GM18505 (cell line): Measurements from ENCODE around the gene TPK1.
"Not testable (repeated sequence)": the region's sequence is repeated elsewhere in the genome, so short reads cannot be mapped to it uniquely, and the experiment has no call there.

Source experiments
- ATAC-seq: cut with Tn5 transposase; IDR thresholded peaks from one replicate; pipeline ENCODE4 v1.9.1; 2021; ENCODE audit not compliant: unreplicated experiment
- POLR2A ChIP-seq: IDR thresholded peaks from 4 replicates; pipeline ENCODE4 v1.6.1; 2011; ENCODE audit warnings: borderline replicate concordance; ENCODE audit not compliant: insufficient read depth, insufficient read length; ENCODE audit errors: extremely low read depth

The TPK1 gene

GRCh38 chr7:144817001-144817400 lies 18.9 kb downstream of the TPK1 start:
- TF ChIP-seq POLR2A = no peak

GRCh38 chr7:144814299-144814698 lies 21.6 kb downstream of the TPK1 start:
- TF ChIP-seq POLR2A = no peak

More at GRCh38 chr7:144817001-144817400, 18.9 kb downstream of the TPK1 start:
- ATAC-seq = no peak

GRCh38 chr7:144812379-144813283 lies 23.2 kb downstream of the TPK1 start:
- peak; percentile 95 for ATAC-seq
- TF ChIP-seq POLR2A = no peak

More at GRCh38 chr7:144814299-144814698, 21.6 kb downstream of the TPK1 start:
- no peak for ATAC-seq

- ATAC-seq = no peak
These were observed 30.1 kb downstream of the TPK1 start for GRCh38 chr7:144805627-144806239.

GRCh38 chr7:144800678-144801436 lies 35.0 kb downstream of the TPK1 start:
- not testable (repeated sequence) for ATAC-seq

More at GRCh38 chr7:144805627-144806239, 30.1 kb downstream of the TPK1 start:
- no peak for TF ChIP-seq POLR2A

GRCh38 chr7:144796919-144797318 lies 38.9 kb downstream of the TPK1 start:
- no peak for ATAC-seq

GRCh38 chr7:144792050-144792449 lies 43.8 kb downstream of the TPK1 start:
- no peak for ATAC-seq
- no peak for TF ChIP-seq POLR2A

More at GRCh38 chr7:144796919-144797318, 38.9 kb downstream of the TPK1 start:
- TF ChIP-seq POLR2A = no peak

- no peak for ATAC-seq
- no peak for TF ChIP-seq POLR2A
These were observed 44.4 kb downstream of the TPK1 start for GRCh38 chr7:144791488-144791887.

- ATAC-seq = no peak
- TF ChIP-seq POLR2A = no peak
These were observed 48.7 kb downstream of the TPK1 start for GRCh38 chr7:144787127-144787526.

- ATAC-seq = no peak
- TF ChIP-seq POLR2A = no peak
These were observed 49.3 kb downstream of the TPK1 start for GRCh38 chr7:144786522-144786921.

- TF ChIP-seq POLR2A = no peak
- no peak for ATAC-seq
These were observed 49.8 kb downstream of the TPK1 start for GRCh38 chr7:144786079-144786478.

- no peak for TF ChIP-seq POLR2A
- no peak for ATAC-seq
These were observed 50.3 kb downstream of the TPK1 start for GRCh38 chr7:144785521-144785920.

- no peak for TF ChIP-seq POLR2A
- no peak for ATAC-seq
These were observed 50.9 kb downstream of the TPK1 start for GRCh38 chr7:144784943-144785342.

- ATAC-seq = no peak
- no peak for TF ChIP-seq POLR2A
These were observed 51.4 kb downstream of the TPK1 start for GRCh38 chr7:144784441-144784840.

- ATAC-seq = no peak
- TF ChIP-seq POLR2A = no peak
These were observed 53.0 kb downstream of the TPK1 start for GRCh38 chr7:144782883-144783282.
